Renal cortical epithelial cell (primary cell): ENCODE results near the gene TRIM63. TPM values are rescaled to one million over a fixed set of nuclear protein-coding genes. Genes with fewer than 3 reads are reported as not detected.

Experiments used
- DNase-seq: peaks from one replicate; pipeline ENCODE4 v3.0.0-alpha.2; 2011; ENCODE audit warnings: low read depth
- total RNA-seq: library from RNA; depleted of rRNA; stranded (reverse); fragments of >200 nt; gene quantifications from 2 replicates; pipeline ENCODE4 v1.2.3, GENCODE V29; 2014

The TRIM63 gene
- total RNA-seq, 1 donor from 2014 or later = not detected

DNA sequence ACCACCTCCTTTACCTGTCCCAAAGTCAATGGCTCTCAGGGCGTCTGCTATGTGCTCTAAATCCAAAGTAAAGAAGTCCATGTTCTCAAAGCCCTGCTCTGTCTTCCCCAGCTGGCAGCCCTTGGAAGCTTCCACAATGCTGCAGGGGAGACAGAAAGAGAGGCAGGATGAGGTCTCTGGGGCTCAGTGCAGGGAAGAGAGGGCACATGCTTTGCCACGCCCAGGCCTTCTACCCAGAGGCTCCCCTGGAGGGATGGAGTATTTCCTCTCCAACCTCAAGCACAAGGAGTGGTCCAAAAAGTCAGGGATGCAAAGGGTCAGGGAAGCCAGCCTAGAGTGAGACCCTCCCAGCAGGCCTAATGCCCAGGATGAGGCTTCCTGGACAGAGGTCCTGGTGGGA lies 10.2 kb downstream of the TRIM63 start:
- no peak for DNase-seq

DNA sequence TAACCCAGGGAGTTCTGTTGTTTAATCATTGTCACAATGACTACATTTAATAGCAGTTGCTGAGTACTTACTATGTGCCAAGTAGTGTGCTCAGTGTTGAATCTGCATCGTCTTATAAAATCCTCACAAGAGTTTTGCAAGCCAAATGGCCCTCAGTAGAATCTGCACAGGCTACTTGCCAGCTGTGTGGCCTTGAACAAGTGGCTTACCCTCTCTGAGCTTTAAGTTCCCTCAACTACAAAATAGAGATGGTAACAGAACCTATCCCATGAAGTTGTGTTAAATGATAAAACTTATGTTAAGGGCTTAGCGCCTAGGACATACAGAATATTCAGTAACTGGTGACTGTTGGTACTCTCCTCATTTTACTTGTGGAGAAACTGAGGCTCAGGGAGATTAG lies 12.4 kb downstream of the TRIM63 start:
- DNase-seq = no peak

DNA sequence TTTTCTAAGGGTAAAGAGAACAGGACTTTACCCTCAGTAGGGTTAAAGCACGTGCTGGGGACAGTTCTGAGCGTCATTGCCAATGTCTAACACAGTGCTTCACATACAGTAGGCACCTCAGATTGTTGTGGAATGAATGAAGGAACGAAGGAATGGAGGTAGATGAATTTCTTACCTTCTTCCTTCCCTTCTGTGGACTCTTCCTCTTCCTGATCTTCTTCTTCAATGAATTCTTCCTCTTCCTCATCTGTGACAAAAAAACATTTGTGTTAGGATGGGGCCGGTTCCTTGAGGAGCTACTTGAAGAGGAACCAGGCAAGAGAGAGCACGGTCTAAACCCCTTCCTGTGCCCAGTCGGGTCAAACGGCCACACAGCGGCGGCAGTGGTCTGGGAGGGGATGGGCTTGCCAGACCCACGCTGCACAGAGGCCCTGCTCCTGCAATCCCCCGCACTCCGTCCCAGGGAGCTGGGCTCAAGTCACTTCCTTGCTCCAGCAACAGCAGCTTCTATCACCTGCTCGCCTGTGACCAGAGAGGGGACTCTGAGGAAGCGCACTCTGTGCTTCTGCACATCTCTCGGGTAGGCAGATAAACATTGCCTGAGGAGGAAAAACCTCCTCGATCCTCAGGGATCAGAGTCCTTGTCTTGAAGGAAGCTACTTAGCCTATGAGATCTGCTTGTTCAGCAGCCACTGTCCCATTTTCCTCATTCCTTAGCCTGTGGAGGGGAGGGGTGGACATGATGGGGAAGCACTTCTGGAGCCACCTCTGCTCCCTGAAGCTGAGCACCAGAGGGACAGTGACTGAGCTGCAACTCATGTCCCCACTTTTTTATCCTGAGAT lies 13.5 kb downstream of the TRIM63 start:
- no peak for DNase-seq

DNA sequence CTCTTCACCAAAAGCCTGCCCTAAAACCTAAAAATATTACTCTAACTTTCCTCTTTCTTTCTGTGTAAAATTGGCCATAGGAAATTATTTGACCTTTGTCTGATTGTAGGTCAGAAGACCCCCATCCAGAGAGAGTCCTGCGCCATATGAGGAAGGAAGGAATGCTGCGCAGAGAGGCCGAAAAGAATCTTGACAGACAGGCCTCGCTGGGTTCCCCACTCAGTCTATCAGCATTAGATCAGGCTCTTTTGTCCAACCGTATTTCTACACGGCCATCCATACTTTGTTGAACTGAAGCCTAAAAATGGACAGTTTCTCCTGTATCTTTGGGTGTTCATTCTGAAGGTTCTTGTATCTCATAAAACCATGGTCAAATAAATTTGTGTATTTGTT lies 17.2 kb downstream of the TRIM63 start:
- DNase-seq = no peak

DNA sequence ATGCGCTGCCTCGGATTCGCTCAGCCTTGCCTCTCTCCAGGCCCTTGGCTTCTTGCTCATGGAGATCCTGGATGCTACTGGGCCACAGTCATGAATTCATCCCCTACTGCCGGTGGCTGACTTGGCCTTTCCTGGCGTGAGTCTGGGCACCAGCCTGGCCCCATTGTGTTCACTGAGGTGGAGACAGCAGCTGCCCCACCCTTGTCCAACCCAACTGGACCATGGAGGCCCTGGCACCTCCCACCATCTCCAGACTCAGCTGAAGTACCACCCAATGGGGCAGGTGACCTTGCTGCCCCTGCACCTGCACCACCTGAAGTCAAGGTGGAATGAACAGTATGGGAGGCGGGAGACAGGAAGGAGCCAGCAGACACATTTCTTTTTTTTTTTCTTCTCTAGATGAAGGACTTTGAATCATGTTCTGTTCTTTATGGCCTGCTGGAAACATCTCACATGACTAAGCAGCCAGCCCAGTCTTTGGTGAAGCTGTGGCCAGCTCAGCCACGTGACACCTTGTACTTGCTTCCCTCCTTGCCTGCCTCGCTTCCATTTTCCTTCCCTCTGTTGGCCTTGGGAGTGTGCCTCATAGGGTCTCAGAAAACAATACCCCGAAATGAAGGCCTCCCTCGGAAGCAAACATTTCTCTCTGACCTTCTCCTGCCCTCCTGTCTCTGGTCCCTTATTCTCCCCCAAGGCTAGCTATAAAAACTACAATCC lies 17.7 kb downstream of the TRIM63 start:
- DNase-seq = peak; percentile 80

DNA sequence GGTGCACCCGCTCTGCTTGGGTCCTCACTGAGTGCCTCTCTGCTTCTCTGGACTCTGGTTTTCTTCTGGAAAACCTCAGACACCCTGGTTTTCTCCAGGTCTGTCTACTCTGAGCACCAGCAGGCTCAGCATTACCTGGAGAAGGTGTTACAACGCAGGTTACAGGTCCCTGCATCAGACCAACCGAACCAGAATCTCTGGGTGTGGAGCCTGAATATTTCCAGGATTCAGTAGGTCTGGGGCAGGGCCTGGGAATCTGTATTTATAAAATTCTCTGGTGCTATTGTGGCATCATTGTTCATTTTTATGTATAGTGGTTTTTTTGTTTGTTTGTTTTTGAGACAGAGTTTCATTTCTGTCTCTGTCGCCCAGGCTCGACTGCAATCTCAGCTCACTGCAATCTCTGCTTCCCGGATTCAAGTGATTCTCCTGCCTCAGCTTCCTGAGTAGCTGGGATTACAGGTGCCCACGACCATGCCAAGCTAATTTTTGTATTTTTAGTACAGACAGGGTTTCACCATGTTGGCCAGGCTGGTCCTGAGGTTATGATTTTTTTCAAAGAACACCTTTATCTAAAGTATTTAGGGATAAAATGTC lies 20.1 kb downstream of the TRIM63 start:
- DNase-seq = no peak

DNA sequence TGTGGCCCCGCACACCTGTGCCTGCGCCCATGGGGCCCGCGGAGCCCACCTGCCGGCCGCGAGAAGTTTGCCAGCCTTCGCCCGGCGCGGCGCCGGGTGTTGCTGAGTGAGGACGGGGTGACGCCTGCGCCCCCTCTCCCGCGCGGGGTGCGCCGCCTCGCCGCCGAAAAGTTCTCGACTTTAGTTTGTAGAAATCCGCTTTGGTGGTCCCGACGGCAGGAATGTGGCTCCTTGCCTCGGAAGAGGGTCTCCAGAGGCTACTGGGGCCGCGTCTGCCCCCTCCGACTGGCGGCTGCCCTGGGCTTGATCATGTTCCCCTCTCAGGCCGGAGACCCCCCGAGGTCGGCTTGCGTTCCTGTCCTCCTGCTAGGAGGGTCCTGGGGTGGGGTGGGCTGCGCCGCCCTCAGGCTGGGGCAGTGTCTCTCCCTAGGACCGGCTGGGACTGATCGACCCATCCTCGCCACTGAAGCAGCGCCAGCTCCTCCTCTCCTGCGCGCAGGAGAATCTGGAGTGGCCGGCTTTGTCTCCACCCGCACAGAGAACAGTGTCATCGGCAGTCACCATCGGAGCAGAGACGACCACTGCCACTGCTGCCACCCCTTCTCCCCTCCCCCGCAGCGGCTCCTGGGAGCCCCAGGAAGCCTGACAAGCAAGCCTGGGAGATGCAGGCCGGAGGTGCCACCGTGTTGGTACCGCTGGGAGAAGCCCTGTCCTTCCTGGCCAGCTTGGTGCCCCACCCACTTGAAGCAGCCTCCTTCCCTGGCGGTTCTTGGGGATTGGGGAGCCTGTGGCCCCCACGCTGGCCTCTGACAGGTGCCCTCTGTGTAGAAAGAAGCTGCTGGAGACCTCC lies 21.0 kb downstream of the TRIM63 start:
- no peak for DNase-seq

DNA sequence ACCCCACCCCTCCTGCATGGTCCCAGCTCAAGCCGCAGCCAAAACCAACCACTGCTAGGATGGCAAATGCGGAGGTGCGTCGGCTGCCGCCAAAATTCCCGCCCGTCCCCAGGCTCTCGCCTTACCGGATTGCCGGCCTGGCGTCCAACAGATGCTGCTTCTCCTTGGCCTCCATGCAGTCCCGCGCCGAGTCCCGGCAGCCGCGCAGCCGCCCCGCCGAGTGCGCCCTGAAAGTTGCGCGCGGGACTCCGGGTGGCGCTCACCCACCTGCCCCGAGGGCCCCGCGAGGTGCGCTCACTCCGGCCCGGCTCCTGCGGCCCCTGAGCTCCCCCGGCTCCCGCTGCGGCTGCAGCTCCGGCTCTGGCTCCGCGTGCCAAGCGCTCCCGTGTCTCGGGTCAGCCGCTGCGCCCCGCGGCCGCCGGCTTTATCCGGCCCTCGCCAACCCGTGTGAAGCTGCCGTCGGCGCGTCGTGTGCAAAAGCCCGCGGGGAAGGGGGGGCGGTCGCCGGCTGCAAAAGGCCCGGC lies 21.6 kb downstream of the TRIM63 start, which contains the start of gene SLC30A2:
SLC30A2 (minus strand) TSS at position 397 of the 524 bp plus-strand sequence; CDS start at position 175, 222 bp downstream.
- DNase-seq = no peak

DNA sequence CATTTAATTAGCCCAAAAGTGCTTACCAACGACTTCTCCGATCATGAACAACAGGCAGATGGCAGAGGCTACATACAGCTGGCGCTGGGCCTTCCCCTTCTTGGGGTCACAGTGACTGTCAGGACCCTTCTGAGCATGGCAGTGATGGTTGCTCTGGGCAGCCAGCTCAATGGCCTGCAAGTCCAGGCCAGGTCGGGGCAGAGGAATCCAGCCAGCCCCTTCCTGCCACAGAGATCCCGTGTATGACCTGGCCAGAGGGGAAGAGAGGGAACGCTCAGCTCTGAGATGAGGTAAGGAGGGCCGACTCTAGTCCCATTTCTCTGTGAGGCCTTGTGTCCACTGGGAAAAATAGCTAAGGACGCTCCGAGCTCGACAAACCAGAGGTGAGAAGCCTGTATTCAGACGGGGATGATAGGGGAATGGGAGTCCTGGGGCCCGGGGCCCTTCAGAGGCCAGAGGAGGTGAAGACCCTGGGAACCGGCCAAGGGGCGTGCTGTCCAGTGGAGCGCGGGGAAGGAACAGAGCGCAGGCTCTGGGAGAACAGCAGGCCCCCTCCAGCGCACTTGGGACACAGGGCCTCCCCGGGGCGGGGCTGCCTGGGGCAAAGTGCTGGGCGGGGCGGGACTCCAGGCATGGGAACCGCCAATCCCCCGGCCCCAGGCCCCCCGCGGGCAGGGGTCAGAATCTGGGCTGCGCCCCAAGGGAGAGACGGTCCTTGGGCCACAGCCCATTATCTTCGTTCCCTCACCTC lies 22.3 kb downstream of the TRIM63 start:
- no peak for DNase-seq

DNA sequence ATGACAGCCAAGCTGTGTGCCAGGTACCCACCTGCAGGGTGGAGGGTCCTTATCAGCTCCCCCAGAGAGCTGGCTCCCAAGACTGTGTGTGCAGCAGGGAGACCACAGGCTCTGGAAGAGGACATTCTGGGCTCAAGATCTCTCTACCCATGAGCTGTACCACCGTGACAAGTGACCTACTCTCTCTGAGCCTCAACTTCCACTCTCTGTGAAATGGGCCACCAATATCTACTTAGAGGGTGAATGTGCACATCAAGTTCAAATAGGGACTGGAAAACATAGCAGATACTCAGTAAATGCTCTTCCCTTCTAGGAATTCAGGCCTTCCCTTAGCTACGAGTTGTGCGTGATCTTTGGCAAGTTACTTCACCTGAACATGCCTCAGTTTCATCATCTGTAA lies 23.0 kb downstream of the TRIM63 start:
- no peak for DNase-seq

DNA sequence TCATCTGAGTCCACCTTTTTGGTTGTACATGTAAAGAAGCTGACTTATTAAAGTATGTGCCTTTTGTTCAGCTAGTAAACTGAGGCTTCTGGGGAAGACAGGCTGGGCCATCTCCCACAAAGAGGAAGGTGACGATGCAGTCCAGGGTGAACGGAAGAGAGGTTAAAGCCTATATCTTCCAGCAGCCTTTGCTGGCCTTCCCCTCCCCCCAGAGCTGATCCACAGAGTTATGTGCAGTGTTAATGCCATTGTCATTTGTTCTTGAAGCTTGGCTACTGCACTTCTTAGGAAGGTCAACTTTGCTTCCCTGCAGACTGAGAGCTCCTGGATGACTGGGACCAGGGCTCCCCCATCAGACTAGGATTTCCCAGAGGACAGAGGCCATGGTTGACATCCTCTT lies 23.7 kb downstream of the TRIM63 start:
- no peak for DNase-seq

DNA sequence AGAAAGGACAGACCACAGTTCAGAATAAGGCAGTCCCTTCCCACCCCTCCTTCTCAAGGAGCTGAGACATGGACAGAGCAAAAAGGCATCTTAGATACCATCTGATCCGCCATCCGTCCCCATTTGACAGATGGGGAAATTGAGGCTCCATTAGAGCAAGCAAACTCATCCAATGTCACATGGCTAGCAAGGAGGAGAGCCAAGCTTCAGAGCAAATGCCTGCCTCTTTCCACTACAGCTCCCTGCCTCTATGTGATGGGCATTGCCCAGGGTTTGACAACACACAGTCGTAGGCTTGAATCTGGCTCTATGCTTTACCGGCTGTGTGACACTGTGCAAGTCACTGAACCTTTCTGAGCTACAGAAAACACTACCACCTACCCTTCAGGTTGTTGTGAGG lies 25.5 kb downstream of the TRIM63 start:
- no peak for DNase-seq

DNA sequence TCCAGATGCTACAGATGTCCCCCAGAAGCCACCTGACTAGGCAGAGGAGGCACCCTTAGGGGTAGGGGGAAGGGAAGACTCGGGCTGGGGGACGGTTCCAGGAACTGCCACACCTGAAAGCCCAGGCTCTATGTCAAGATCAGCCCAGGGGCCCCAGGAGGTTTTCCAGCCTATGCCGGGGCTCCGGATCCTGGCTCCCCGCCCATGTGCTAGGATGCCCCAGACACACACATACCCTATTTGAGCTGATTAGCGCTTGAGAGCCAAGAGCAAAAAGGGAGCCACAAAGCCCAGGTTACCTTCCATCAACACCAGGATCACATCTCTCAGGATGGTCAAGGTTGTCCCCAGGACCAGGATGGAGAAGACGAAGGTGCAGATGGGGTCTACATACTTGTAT lies 26.0 kb downstream of the TRIM63 start:
- DNase-seq = no peak

DNA sequence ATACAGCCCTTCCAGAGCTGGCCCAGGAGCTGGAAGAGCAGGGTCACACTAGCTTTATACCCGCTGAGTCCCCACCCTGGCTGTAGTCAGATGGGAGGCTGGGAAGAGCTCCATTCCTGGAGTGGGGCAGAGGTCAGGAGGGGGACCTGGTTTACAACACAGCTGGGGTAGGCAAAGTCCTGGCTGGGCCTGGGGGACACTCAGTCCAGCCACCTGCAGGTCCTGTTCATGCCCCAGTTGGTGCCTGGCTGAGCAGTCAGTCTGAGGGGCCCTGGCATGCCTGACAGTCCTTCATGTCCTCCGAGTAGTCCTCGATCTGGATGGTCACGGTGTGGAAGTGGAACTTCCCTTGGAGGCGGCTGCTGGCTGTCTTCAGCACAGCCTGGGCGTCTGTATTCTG lies 28.5 kb downstream of the TRIM63 start:
- no peak for DNase-seq

DNA sequence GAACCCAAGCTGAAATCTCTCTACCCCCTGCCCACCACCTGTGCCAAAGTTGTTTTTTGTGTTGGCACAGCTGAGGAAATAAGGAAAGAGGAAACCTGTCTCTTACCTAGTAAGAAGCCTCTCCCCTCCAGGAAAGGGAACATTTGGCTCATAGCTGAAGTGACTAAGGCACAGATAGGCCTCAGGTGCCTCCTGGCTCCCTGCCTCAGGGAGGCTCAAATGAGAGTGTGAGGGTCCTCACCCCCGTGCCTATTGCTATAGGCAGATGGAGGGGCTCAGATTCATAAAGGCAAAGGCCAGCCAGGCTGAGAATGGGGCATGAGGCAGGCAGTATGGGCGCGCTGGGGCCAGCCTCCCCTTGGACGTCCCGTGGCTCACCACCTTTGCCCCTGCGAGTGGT lies 29.0 kb downstream of the TRIM63 start:
- no peak for DNase-seq

DNA sequence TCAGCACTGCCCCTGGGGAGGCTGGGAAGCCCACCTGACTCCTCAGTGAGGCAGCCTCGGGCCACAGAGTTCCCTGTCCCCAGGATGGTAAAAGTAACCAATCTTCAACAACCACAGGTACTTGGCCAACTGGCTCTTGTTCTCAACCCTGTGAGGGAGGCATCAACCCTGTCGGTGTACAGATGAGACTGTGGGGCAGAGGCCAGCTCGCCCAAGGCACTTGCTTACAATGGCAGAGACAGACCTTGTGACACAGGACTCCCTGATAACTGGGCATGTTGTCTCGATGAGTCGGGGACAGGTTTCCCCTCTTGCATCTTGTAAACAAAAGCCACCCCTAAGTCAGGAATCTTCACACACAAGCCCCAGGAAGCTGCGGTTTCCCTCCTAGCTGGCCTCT lies 29.5 kb downstream of the TRIM63 start:
- DNase-seq = no peak

DNA sequence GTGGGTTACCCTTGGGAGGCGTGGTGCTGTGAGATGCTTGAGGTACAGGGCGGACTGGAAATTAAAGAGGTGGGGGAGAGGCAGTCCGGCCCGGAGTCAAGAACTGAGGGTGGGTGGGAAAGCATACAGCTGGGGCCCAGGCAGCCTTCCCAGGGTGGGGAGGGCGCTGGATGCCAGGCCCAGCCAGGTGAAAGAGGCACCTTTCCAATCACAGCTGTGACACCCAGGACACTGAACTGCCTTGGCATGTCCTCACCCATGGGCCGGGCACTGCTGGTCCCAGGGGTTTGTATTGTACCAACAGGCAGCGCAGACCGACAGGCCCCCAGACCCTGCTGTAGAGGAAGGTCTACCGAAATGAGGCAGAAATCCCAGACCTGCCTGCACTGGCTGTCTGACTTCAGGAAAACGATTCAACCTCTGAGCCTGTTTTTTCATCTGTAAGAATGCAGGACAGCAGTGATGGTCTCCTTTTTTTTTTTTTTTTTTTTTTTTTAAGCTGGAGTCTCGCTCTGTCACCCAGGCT lies 30.6 kb downstream of the TRIM63 start:
- DNase-seq = peak; percentile 22

DNA sequence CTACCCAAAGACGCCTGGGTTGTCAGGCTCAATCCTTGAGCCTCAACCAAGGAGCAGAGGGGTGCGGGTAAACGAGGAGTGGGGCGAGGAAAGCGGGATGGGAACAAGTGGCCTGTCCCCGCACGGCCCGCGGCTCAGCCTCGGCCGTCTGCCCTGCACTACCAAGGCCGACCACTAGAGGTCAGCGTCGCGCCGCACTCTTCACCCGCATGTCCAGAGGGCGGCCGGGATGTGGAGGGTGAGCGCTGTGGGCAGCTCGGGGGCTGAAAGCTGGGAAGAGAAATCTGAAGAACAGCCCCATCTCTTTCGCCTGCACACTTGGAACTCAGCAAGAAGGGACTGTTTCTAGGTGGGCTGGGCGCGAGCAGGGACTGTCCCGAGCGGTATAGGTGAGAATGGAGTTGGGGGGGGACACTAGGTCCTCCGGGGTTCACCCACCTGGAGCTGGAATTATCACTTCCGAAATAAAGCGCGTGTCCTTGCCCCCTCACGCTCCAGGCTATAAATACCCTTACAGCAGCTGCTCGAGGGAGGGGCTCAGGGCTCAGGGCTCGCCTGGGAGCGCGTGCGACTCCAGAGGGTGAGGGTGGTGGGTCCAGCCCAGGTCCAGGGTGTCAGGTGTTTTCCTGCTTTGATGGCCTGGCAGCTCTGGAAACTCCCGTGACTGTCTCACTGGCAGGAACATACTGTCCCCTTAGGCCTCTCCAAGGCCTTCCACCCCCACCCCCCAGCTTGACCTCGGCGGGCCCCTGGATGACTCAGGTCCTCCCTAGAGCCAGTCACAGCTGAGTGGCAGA lies 31.3 kb downstream of the TRIM63 start:
- DNase-seq = peak; percentile 86

DNA sequence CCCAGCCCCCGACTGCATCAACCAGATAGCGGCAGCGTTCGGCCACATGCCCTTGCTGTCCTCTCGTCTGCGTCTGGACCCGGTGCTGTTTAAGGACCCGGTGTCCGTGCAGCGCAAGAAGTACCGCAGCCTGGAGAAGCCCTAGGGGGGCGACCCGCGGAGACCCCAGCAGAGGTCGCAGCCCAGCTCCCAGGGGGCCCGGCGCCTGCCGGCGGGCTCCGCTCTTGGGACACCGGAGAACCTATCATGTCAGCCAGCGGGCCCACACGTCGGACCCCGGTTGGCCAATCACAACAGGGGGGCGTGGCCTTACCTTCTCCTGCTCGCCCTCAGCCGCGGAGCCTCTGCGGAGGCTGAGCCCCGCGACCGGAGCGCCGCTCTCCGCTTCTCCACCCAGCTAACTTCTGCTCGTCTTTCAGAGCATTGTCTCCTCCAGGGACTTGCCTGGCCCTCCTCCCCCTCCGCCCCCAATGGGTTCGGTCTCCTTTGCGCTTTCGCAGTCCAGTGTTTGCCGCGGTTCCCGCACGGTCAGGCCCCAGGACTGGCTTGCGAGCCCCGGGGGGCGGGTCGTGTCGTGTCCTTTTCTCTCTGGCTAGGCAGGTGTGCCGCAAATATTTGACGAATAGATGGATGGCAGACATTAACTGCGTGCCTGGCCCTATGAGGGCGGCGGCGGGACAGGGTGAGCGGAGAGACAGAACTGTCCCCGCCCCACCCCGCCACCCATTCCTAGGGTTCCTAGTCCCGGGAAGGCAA lies 32.0 kb downstream of the TRIM63 start:
- DNase-seq = peak; percentile 79
